NB4 (cell line): Measurements from ENCODE around the gene PRRT1B.
A peak's percentile ranks its signal among the peaks of the same experiment; 100 is the strongest.

Experiments
- DNase-seq: peaks from one replicate; pipeline ENCODE4 v3.0.0; 2010; ENCODE audit warnings: low read depth
- H3K4me3 ChIP-seq: one replicate; pipeline ENCODE4 v1.5.1; 2011; ENCODE audit warnings: mild to moderate bottlenecking, low read depth, low read length, moderate library complexity
- MYC ChIP-seq: IDR thresholded peaks from 2 replicates; pipeline ENCODE4 v1.6.1; 2011; ENCODE audit warnings: low read depth, low read length
- POLR2A ChIP-seq: IDR thresholded peaks from 2 replicates; pipeline ENCODE4 v1.6.1; 2011; ENCODE audit warnings: mild to moderate bottlenecking; ENCODE audit not compliant: insufficient read length; ENCODE audit errors: extremely low read depth
- TF ChIP-seq, protein P1 (sequence below): IDR thresholded peaks from one replicate; pipeline ENCODE4 v1.5.1; 2012; ENCODE audit warnings: low read depth, low read length
- TF ChIP-seq, protein P2 (sequence below): IDR thresholded peaks from 2 replicates; pipeline ENCODE4 v1.6.1; 2011; ENCODE audit warnings: low read depth, low read length

PRRT1B gene

DNA sequence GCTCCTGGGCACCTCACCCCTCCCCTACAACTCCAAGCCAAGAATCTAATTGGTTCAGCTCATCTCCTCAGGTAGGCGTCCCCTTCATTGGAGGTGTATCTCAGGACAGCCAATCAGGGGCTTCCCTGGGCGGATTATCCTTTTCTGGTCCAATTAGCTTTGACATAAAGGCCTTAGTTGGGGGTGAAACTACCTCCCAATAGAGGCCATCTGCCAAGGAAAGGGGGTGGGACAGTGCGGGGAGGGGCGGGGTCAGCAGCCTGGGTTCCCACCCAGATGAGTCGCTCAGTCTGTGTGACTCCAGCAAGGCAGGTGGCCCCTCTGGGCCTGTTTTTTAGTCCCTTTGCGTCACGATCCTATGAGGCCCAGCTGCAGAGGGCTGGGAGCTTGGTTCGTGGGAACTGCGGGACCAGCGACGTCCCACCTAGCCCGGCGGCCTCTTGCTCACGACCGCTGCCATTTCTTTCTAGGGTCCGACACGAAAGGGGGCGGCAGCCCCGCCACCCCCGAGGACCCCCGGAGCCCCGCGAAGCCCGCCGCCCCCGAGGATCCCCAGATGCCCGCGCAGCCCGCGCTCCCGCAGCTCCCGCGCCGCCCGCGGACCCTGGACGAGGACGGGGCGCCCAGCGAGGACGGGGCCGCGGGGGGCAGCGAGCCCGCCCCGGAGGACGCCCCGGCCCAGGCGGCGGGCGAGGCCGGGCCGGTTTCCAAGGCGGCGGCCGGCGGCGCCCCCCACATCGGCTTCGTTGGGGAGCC lies 8.9 kb downstream of the PRRT1B start:
- TF ChIP-seq MYC, result no peak
- TF ChIP-seq POLR2A, result no peak
- TF ChIP-seq, protein P1, sequence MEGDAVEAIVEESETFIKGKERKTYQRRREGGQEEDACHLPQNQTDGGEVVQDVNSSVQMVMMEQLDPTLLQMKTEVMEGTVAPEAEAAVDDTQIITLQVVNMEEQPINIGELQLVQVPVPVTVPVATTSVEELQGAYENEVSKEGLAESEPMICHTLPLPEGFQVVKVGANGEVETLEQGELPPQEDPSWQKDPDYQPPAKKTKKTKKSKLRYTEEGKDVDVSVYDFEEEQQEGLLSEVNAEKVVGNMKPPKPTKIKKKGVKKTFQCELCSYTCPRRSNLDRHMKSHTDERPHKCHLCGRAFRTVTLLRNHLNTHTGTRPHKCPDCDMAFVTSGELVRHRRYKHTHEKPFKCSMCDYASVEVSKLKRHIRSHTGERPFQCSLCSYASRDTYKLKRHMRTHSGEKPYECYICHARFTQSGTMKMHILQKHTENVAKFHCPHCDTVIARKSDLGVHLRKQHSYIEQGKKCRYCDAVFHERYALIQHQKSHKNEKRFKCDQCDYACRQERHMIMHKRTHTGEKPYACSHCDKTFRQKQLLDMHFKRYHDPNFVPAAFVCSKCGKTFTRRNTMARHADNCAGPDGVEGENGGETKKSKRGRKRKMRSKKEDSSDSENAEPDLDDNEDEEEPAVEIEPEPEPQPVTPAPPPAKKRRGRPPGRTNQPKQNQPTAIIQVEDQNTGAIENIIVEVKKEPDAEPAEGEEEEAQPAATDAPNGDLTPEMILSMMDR, result no peak
- TF ChIP-seq, protein P2, sequence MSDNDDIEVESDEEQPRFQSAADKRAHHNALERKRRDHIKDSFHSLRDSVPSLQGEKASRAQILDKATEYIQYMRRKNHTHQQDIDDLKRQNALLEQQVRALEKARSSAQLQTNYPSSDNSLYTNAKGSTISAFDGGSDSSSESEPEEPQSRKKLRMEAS, result no peak
- no peak overlapping the region for H3K4me3 ChIP-seq
- DNase-seq, result peak; percentile 20

DNA sequence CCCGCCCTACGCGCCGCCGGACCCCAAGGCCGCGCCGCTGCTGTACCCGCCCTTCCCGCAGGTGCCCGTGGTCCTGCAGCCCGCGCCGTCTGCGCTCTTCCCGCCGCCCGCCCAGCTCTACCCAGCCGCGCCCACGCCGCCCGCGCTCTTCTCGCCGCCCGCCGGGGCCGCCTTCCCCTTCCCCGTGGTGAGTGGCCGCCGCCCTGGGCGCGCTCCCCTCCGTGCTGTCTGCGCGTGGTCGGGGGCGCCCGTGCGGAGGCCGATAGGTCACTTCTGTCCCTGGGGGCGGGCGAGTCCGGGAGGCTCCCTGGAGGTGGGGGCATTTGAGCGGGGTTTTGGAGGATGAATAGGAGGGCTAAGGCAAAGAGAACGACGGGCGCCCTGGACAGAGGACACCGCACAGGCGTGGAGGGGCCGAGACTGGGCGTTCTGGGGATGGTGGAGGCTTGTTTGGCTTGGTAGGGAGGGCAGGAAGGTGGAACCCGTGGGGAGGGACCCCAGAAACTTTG lies 9.6 kb downstream of the PRRT1B start:
- no peak for DNase-seq
- TF ChIP-seq POLR2A, result no peak
- TF ChIP-seq, protein P1, result no peak
- TF ChIP-seq MYC, result no peak
- TF ChIP-seq, protein P2, result no peak
- H3K4me3 ChIP-seq, result no peak overlapping the region

DNA sequence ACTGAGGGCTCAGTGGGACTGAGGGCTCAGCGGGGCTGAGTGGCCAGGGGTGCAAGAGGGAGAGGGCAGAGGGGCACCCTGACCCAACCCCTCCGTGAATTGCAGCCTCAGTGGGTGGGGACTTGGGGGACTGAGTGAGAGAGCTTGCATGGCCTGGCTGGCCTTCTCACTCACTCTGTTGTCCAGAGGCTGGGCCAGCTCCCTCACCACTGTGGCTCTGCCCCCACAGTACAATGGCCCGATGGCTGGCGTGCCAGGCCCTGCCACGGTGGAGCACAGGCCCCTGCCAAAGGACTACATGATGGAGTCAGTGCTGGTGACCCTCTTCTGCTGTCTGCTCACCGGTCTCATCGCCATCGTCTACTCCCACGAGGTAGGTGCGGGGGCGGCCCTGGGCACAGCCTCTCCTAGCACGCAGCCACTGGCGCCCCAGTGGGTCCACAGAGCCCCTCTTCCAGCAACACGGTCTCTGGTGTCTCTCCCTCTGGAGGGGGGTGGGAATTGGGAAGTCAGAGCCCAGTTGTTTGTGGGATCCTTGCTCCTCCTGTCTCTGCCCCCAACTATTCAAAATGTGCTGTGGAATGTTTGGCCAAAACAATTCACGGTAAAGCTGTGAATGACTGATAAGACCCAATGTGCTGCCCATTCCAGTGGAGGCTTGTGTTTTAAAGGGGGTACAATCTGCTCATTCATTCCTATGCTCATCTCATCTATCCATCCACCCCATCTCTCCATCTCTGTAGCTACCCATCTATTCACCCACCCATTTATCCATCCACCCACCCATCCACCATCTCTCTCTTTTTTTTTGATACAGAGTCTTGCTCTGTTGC lies 10.7 kb downstream of the PRRT1B start:
- H3K4me3 ChIP-seq, result no peak overlapping the region
- TF ChIP-seq, protein P2, result no peak
- TF ChIP-seq, protein P1, result no peak
- TF ChIP-seq POLR2A, result no peak
- TF ChIP-seq MYC, result no peak
- no peak for DNase-seq

DNA sequence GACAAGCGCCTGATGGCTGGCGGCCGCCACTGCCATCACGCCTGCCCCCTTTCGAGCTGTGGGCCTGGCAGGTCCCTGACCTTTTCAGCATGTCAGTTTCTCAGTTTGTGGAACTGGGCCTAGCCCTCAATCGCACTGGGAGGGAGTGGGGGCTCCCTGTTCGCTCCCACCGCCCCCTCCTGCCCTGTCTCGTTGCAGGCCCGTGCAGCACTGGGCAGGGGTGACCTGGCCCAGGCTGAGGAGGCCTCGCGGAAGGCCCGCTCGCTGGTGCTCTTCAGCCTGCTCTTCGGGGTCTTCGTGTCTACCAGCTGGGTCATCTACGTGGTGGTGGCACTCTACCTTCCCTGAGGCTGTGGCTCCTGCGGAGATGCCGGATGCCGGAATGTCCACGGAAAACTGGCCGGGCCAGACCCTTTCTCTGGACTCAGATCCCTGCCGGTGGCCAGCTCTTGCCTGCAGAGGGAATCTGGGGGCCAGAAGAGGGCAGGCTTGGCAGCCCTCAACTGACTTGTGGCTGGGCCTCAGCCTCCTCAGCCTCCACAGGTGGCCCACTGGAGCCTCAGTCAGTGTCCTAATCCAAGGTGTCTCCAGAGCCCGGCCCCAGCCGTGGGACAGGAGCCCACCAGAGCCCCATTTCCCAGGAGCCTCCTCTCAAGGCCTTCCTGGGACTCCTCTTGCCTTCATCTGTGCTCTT lies 12.7 kb downstream of the PRRT1B start:
- no peak overlapping the region for H3K4me3 ChIP-seq
- TF ChIP-seq MYC, result no peak
- TF ChIP-seq, protein P1, result no peak
- TF ChIP-seq, protein P2, result no peak
- TF ChIP-seq POLR2A, result no peak
- no peak for DNase-seq

DNA sequence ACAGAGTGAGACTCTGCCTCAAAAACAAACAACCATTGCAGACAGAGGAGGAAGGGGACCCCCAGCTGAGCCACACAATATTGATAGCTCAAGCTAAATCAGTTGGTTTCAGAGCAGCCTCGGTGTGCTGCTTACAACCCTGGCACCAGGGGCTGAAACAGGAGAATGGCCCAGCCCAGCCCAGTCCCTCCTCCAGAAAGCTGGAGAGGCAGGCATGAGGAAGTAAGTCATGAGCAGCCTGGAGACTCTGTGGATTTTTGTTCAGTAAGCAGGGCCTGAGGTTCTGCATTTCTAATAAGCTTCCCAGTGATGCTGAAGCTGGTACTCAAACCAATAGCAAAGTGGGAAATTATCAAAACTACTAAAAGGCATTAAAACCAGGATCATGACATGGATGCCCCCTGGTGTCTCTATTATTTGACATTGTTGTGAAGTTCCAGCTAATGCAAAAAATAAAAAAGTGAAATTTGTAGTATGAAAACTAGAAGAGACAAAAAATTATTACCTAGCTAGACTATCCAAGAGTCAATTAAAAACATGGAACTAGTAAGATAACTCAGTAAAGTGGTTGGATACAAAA lies 14.2 kb downstream of the PRRT1B start:
- DNase-seq, result no peak
- no peak overlapping the region for H3K4me3 ChIP-seq
- TF ChIP-seq MYC (no peak), POLR2A (no peak)
- TF ChIP-seq, protein P1, result no peak
- TF ChIP-seq, protein P2, result no peak
